IMR-90 (cell line): Measurements from ENCODE around the gene ACO1. TPM values are rescaled to one million over a fixed set of nuclear protein-coding genes. Genes with fewer than 3 reads are reported as not detected.

Experiments used
- ATAC-seq: fragments of 200-7000 bp; cut with Tn5 transposase; 2 replicates; pipeline ENCODE4 v1.9.1; 2020; ENCODE audit warnings: low read depth, mild to moderate bottlenecking, moderate library complexity
- BruUV-seq: library from RNA; stranded (reverse); fragments of 400-500 nt; replicated peaks from 2 replicates; lab custom pipeline; 2021; lab: Mats Ljungman, UMichigan
- CTCF ChIA-PET: fragments of 300-600 bp; formaldehyde crosslinking; extraction: SDS; loops from one replicate; lab custom pipeline; 2021; ENCODE audit warnings: antibody characterized with exemption; lab: Yijun Ruan, JAX
- POLR2A ChIA-PET: fragments of 300-600 bp; sonication (Branson Sonifier 250); formaldehyde crosslinking; loops from one replicate; lab custom pipeline; 2022; ENCODE audit warnings: antibody characterized with exemption; ENCODE audit not compliant: unreplicated experiment; lab: Charles Lee
- DNase-seq: peaks from one replicate; pipeline ENCODE4 v3.0.0; 2013
- H2AFZ ChIP-seq: replicated peaks from 2 replicates; pipeline ENCODE3; 2013; ENCODE audit warnings: low read length, mild to moderate bottlenecking; ENCODE audit not compliant: poor library complexity
- H2AK5ac ChIP-seq: 2 replicates; pipeline ENCODE4 v1.6.1; 2013; ENCODE audit warnings: low read depth, low read length, inconsistent platforms
- H2AK9ac ChIP-seq: replicated peaks from 2 replicates; pipeline ENCODE3; 2013; ENCODE audit warnings: mild to moderate bottlenecking, low read depth, low read length, moderate library complexity; ENCODE audit not compliant: poor library complexity
- H2BK120ac ChIP-seq: 2 replicates; pipeline ENCODE4 v1.6.1; 2013; ENCODE audit warnings: low read depth, low read length, inconsistent platforms
- H2BK15ac ChIP-seq: 3 replicates; pipeline ENCODE4 v1.6.1; 2013; ENCODE audit warnings: low read depth, low read length, inconsistent platforms
- H2BK20ac ChIP-seq: 2 replicates; pipeline ENCODE4 v1.6.1; 2013; ENCODE audit warnings: low read depth, mild to moderate bottlenecking, inconsistent platforms, low read length, moderate library complexity
- H2BK5ac ChIP-seq: 2 replicates; pipeline ENCODE4 v1.6.1; 2013; ENCODE audit warnings: mild to moderate bottlenecking, low read depth, low read length, inconsistent platforms; ENCODE audit not compliant: poor library complexity, severe bottlenecking
- H3K14ac ChIP-seq: replicated peaks from 2 replicates; pipeline ENCODE4 v1.6.1; 2013; ENCODE audit warnings: low read depth, low read length, inconsistent platforms
- H3K18ac ChIP-seq: 2 replicates; pipeline ENCODE4 v1.6.1; 2013; ENCODE audit warnings: low read depth, low read length, control low read depth
- H3K23ac ChIP-seq: 2 replicates; pipeline ENCODE4 v1.6.1; 2013; ENCODE audit warnings: low read depth, low read length, inconsistent platforms
- H3K27ac ChIP-seq: 2 replicates; pipeline ENCODE4 v1.5.1; 2013; ENCODE audit warnings: mild to moderate bottlenecking, control low read depth, low read length; ENCODE audit not compliant: insufficient read depth
- H3K27me3 ChIP-seq: 2 replicates; pipeline ENCODE4 v1.6.1; 2013; ENCODE audit warnings: low read length; ENCODE audit not compliant: control insufficient read depth, insufficient read depth
- H3K36me3 ChIP-seq: 2 replicates; pipeline ENCODE4 v1.6.1; 2013; ENCODE audit warnings: low read length, mixed read lengths; ENCODE audit not compliant: control insufficient read depth, insufficient read depth
- H3K4ac ChIP-seq: 2 replicates; pipeline ENCODE4 v1.6.1; 2013; ENCODE audit warnings: low read depth, low read length, inconsistent platforms
- H3K4me1 ChIP-seq: 2 replicates; pipeline ENCODE4 v1.6.1; 2013; ENCODE audit warnings: low read length, mixed read lengths; ENCODE audit not compliant: control insufficient read depth, insufficient read depth
- H3K4me2 ChIP-seq: 2 replicates; pipeline ENCODE4 v1.6.1; 2013; ENCODE audit warnings: low read depth, mild to moderate bottlenecking, control low read depth, low read length, moderate library complexity
- H3K4me3 ChIP-seq: 2 replicates; pipeline ENCODE4 v1.5.1; 2013; ENCODE audit warnings: low read depth, mild to moderate bottlenecking, control low read depth, low read length, moderate library complexity; ENCODE audit not compliant: insufficient read depth
- H3K56ac ChIP-seq: 2 replicates; pipeline ENCODE4 v1.6.1; 2013; ENCODE audit warnings: low read length, inconsistent platforms; ENCODE audit not compliant: insufficient read depth; ENCODE audit errors: extremely low read depth
- H3K79me1 ChIP-seq, 2 experiments: 2 replicates each; pipeline ENCODE4 v1.6.1; 2013; ENCODE audit warnings: low read length in 2 of 2, inconsistent platforms in 1 of 2, low read depth in 1 of 2
- H3K9ac ChIP-seq: 2 replicates; pipeline ENCODE4 v1.6.1; 2013; ENCODE audit warnings: low read depth, low read length, control low read depth
- H3K9me1 ChIP-seq: 2 replicates; pipeline ENCODE4 v1.6.1; 2013; ENCODE audit warnings: low read length, inconsistent platforms; ENCODE audit not compliant: insufficient read depth
- H3K9me3 ChIP-seq: 2 replicates; pipeline ENCODE4 v1.6.1; 2013; ENCODE audit warnings: low read length; ENCODE audit not compliant: control insufficient read depth, insufficient read depth
- H4K20me1 ChIP-seq: 2 replicates; pipeline ENCODE4 v1.6.1; 2013; ENCODE audit warnings: low read length, inconsistent platforms; ENCODE audit not compliant: insufficient read depth
- H4K5ac ChIP-seq: 2 replicates; pipeline ENCODE4 v1.6.1; 2013; ENCODE audit warnings: mild to moderate bottlenecking, low read depth, low read length, control low read depth
- H4K8ac ChIP-seq, 2 experiments: 2 replicates each; pipeline ENCODE4 v1.6.1; 2013; ENCODE audit warnings: low read depth in 2 of 2, low read length in 2 of 2, control low read depth in 1 of 2, inconsistent platforms in 1 of 2
- H4K91ac ChIP-seq: 2 replicates; pipeline ENCODE4 v1.6.1; 2013; ENCODE audit warnings: low read depth, low read length, inconsistent platforms; ENCODE audit not compliant: insufficient read depth
- CEBPB ChIP-seq: IDR thresholded peaks from 2 replicates; pipeline ENCODE4 v1.6.1; 2012; ENCODE audit warnings: low read depth, low read length, improper control_type of control experiment
- ELK1 ChIP-seq: fragments of 150-350 bp; IDR thresholded peaks from 2 replicates; pipeline ENCODE4 v1.6.1; 2016; ENCODE audit warnings: low read depth, mild to moderate bottlenecking, low read length, moderate library complexity, borderline replicate concordance
- MAFK ChIP-seq: IDR thresholded peaks from 2 replicates; pipeline ENCODE4 v1.6.1; 2012; ENCODE audit warnings: low read depth, low read length, improper control_type of control experiment
- MXI1 ChIP-seq: IDR thresholded peaks from 2 replicates; pipeline ENCODE4 v1.6.1; 2012; ENCODE audit warnings: low read depth, mild to moderate bottlenecking, low read length, moderate library complexity, borderline replicate concordance
- NFE2L2 ChIP-seq: fragments of 150-350 bp; IDR thresholded peaks from 2 replicates; pipeline ENCODE4 v1.6.1; 2016; ENCODE audit warnings: low read depth, mild to moderate bottlenecking, low read length
- RAD21 ChIP-seq: IDR thresholded peaks from 2 replicates; pipeline ENCODE4 v1.6.1; 2012; ENCODE audit warnings: low read length, improper control_type of control experiment
- SMC3 ChIP-seq: fragments of 150-350 bp; IDR thresholded peaks from 2 replicates; pipeline ENCODE4 v1.6.1; 2016; ENCODE audit warnings: low read depth, mild to moderate bottlenecking, antibody characterized with exemption, low read length, moderate library complexity
- WGBS, 2 experiments: methylation state at CpG; one replicate each; pipeline versions ENCODE4 v1.1.5 to v1.1.7; 2013; ENCODE audit warnings: missing lambda C conversion rate in 2 of 2; ENCODE audit not compliant: insufficient read length in 1 of 2; ENCODE audit errors: extremely low coverage in 2 of 2; 5-methylcytosine and 5-hydroxymethylcytosine counted together
- dilution Hi-C: fragments of 300-500 bp; cut with HindIII; formaldehyde crosslinking; loops from one replicate; pipeline ENCODE4 v1.14.3; 2018; ENCODE audit warnings: low sequenced_read_pairs; ENCODE audit not compliant: unreplicated experiment
- in situ Hi-C: fragments of 300-500 bp; cut with MboI; formaldehyde crosslinking; loops from 3 replicates; pipeline ENCODE4 v1.14.3; 2019; ENCODE audit warnings: low sequenced_read_pairs, inconsistent platforms, mixed read lengths
- intact Hi-C: fragments of 100-400 bp; cut with micrococcal nuclease; formaldehyde crosslinking; loops from 2 replicates; pipeline ENCODE4 v1.10.0; 2022
- polyA plus RNA-seq, 3 experiments: library from polyadenylated mRNA; depleted of rRNA; stranded (reverse); fragments of >200 nt; gene quantifications; 2 replicates each; pipeline ENCODE4 v1.2.3, GENCODE V29; 2012; ENCODE audit warnings: low replicate concordance in 1 of 3
- total RNA-seq: library from RNA; depleted of rRNA; stranded (reverse); fragments of >200 nt; gene quantifications from 2 replicates; pipeline ENCODE4 v1.2.3, GENCODE V29; 2012

ACO1 gene
- total and polyA plus RNA-seq, 2 of the 4 experiments (the other 2 are of a cell fraction): 85.9 to 158 TPM

- Histone ChIP-seq H3K4me3 (no peak overlapping the region), H3K27ac (peak overlapping the region; percentile 9; the same call in 1 of the 2 replicates), H3K9ac (no peak overlapping the region; the same call in 1 of the 2 replicates), H3K9me1 (peaks cover 20% of the 10 kb centered on the region), H3K56ac (no peak overlapping the region), H3K4ac (peak overlapping the region; percentile 68), H3K36me3 (peaks cover 24% of the 10 kb centered on the region), H3K4me1 (peaks cover 34% of the 10 kb centered on the region), H4K91ac (peak overlapping the region; percentile 53), H4K5ac (peak overlapping the region; percentile 30; the same call in 1 of the 2 replicates), H2AK5ac (peak overlapping the region; percentile 72; the same call in 1 of the 2 replicates), H2BK120ac (0 out of 2 replicates have a peak overlapping the region, but pooled peaks have one; percentile 40), H4K20me1 (peaks cover 26% of the 10 kb centered on the region), H3K9me3 (no peaks in the 10 kb centered on the region), H2BK20ac (no peak overlapping the region; the same call in 1 of the 2 replicates), H2AFZ (no peak overlapping the region), H2AK9ac (no peak overlapping the region), H3K27me3 (no peaks in the 10 kb centered on the region), H3K4me2 (peak overlapping the region; percentile 14; the same call in 1 of the 2 replicates), H3K18ac (peak overlapping the region; percentile 56), H2BK5ac (peak overlapping the region; percentile 0), H3K79me1 (peaks cover 39 to 80% of the 10 kb centered on the region in 2 experiments), H3K23ac (peak overlapping the region; percentile 73; the same call in 1 of the 2 replicates), H2BK15ac (peak overlapping the region; percentile 55; the same call in 1 of the 3 replicates), H3K14ac (peak overlapping the region; percentile 79; the same call in 1 of the 2 replicates), H4K8ac (peak overlapping the region; percentile 24 to 29; a peak in 2 of 4 replicates)
- 100% methylated on average over 1 of the region's 2 CpGs; no CpG with 5 or more reads in 1 of the 2 experiments for WGBS, 2 experiments
- dilution Hi-C loops: no loop called here
- no peak for DNase-seq
- BruUV-seq: no TSS peak
- ATAC-seq: no peak
- ChIA-PET POLR2A (no interaction called here), CTCF (interaction anchor here (0.8 kb wide), 1 partner anchor 53 kb away, joined by 3 read pairs; no protein-coding TSS in a partner anchor)
- intact Hi-C loops: no loop called here
- TF ChIP-seq RAD21 (no peak), CEBPB (no peak), MXI1 (no peak), ELK1 (no peak), MAFK (no peak), NFE2L2 (no peak), SMC3 (no peak)
- in situ Hi-C loops: no loop called here
These were observed 9.5 kb downstream of the ACO1 start for GRCh38 chr9:32393911-32394310.
